ENCODE results near the gene GIMAP8.

GRCh38 chr7:150451097-150451793 is 815 bp downstream of the GIMAP8 start:
- no peak for TF ChIP-seq CTCF (IDR thresholded peaks at IDR 0.05)
- no peak for TF ChIP-seq POLR2A (IDR thresholded peaks at IDR 0.05)
- no peak for TF ChIP-seq POLR2AphosphoS5 (IDR thresholded peaks at IDR 0.05)
